ENCODE results near the gene OXER1. TPM values are rescaled to one million over a fixed set of nuclear protein-coding genes. Genes with fewer than 3 reads are reported as not detected.

The OXER1 gene
- total and polyA plus RNA-seq, 11 donors: 0.22 to 2.2 (median 0.48) TPM; not detected in 2

DNA sequence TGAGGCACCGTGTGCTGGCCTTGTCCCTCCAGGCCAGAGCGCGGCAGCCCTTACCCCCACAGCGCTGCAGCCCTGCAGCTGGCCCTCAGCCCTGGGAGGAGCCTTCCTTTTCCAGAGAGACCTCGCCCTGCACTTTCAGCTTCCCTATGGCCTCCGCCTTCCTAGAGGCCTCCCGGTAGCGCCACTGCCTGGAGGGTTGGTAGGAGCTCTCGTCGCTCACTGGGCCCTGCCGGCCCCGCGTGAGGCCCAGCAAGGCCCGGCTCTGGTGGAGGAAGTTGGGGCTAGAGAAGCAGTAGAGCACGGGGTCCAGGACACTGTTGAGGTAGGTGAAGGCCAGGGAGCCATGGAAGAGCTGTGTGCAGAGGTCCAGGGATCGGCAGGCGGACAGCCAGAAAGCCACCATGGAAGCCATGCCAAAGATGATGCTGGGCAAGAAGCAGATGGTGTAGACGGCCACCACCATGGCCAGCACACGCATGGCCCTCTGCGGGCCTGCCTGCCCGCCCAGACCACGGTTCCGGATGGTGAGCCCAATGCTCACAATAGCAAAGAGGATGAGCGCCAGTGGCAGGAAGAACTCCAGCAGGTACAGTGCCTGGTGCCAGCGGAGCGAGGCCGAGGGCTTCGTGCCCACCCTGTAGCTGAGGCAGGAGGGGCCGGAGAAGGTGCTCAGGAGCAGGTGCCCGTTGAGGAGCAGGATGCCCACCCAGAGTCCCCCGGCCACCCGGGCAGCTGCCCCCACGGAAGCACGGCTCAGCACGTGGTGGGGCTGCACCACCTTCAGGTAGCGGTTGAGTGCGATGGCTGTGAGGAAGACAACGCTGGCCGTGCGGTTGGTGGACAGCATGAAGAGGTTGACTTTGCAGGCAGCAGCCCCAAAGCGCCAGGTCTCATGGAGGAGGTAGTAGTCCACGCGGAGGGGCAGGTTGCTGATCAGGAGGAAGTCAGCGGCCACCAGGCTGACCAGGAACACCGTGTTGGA, 821 bp downstream of the OXER1 start:
- TF ChIP-seq POLR2A (IDR thresholded peaks at IDR 0.05): no peak
- TF ChIP-seq, protein P1, sequence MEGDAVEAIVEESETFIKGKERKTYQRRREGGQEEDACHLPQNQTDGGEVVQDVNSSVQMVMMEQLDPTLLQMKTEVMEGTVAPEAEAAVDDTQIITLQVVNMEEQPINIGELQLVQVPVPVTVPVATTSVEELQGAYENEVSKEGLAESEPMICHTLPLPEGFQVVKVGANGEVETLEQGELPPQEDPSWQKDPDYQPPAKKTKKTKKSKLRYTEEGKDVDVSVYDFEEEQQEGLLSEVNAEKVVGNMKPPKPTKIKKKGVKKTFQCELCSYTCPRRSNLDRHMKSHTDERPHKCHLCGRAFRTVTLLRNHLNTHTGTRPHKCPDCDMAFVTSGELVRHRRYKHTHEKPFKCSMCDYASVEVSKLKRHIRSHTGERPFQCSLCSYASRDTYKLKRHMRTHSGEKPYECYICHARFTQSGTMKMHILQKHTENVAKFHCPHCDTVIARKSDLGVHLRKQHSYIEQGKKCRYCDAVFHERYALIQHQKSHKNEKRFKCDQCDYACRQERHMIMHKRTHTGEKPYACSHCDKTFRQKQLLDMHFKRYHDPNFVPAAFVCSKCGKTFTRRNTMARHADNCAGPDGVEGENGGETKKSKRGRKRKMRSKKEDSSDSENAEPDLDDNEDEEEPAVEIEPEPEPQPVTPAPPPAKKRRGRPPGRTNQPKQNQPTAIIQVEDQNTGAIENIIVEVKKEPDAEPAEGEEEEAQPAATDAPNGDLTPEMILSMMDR (IDR thresholded peaks at IDR 0.05): no peak
- Histone ChIP-seq H3K4me3 (peak overlapping the region in 1 of 12 donors; percentile 8), H3K36me3 (no peaks in the 10 kb centered on the region), H3K9me3 (no peaks in the 10 kb centered on the region), H3K27me3 (no peaks in the 10 kb centered on the region), H3K27ac (no peak overlapping the region), H3K4me1 (no peaks in the 10 kb centered on the region)
- ATAC-seq (no peak), DNase-seq (no peak)
- intact Hi-C loops (cut with DNase I): no loop called here
- WGBS, 4 donors: 94 to 97% (median 96%) methylated on average over 38 to 45 of the region's 45 CpGs

DNA sequence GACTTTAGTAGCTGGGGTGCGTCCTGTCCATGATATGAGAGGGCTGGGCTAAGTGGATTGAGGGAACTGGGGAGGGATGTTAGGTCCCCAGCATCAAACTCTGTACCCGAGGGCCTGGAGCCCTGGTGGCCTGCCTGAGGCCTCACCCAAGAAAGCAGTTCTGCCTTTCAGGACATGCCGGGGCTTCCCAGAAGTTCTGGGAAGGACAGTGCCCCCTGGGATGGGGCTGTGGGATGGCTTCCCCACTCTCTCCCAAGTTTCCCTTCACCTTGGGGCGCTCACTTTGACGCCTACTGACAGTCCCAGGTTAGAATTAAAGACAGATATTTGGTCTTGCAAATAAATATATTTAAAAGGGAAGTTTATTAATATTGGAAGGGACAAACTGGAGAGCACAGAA, 1.8 kb downstream of the OXER1 start:
- H3K27me3 ChIP-seq: no peaks in the 10 kb centered on the region
- 91 to 97% (median 95%) methylated on average over 5 of the region's 5 CpGs for WGBS, 4 donors
- H3K27ac ChIP-seq: no peak overlapping the region
- H3K36me3 ChIP-seq: no peaks in the 10 kb centered on the region
- intact Hi-C loops (cut with DNase I): no loop called here
- H3K4me1 ChIP-seq: no peaks in the 10 kb centered on the region
- DNase-seq (no peak), ATAC-seq (no peak)
- TF ChIP-seq, protein P1 (IDR thresholded peaks at IDR 0.05): no peak
- no peak for TF ChIP-seq POLR2A (IDR thresholded peaks at IDR 0.05)
- H3K4me3 ChIP-seq: peak overlapping the region in 1 of 12 donors; percentile 8
- H3K9me3 ChIP-seq: no peaks in the 10 kb centered on the region

DNA sequence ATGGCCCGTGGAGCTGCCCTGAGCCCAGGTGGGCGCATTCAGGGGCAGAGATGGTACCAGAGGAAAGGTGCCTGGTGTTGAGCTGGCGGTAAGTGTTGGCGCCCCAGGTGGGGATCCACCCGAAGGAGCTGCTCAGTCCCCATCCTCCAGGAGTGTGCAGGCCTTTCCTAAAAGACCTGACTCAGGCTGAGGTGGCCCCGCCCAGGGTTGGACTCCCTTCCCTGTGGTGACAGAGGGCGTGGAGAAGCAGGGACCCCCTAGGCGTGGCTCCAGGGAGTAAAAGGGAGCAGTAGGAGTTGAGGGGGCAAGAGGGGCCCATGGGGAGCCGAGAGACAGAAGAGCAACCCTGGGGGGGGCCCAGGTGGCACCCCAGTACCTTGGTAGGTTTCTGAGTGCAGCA, 2.4 kb downstream of the OXER1 start:
- no peaks in the 10 kb centered on the region for H3K4me1 ChIP-seq
- ATAC-seq (no peak), DNase-seq (no peak)
- no peaks in the 10 kb centered on the region for H3K36me3 ChIP-seq
- WGBS, 4 donors: 91 to 97% (median 94%) methylated on average over 9 of the region's 9 CpGs
- no peaks in the 10 kb centered on the region for H3K27me3 ChIP-seq
- H3K4me3 ChIP-seq: no peak overlapping the region
- no peak for TF ChIP-seq POLR2A (IDR thresholded peaks at IDR 0.05)
- TF ChIP-seq, protein P1 (IDR thresholded peaks at IDR 0.05): no peak
- intact Hi-C loops (cut with DNase I): no loop called here
- H3K9me3 ChIP-seq: no peaks in the 10 kb centered on the region
- no peak overlapping the region for H3K27ac ChIP-seq

DNA sequence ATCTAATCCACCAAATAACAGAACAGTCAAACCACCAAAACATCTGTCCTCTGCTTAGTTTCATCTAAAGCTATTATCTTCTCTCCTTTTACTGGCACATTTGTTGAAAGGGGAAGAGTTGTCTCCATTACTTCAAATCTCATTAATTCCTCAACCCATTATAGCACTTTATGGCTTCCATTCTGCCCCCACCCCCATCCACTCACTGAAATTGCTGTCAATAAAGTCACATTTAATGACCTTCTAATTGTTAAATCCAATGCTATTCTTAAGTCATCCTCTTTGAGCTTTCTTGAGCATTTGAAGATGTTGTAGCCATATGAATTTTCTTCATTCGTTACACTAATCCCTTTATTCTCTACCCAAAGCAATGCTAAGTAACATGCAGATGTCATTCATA, 5.2 kb downstream of the OXER1 start:
- no peak for ATAC-seq
- Histone ChIP-seq H3K4me3 (no peak overlapping the region), H3K36me3 (peaks cover 0 to under 1% (median 0%) of the 10 kb centered on the region in 9 donors), H3K9me3 (no peaks in the 10 kb centered on the region), H3K27me3 (no peaks in the 10 kb centered on the region), H3K27ac (no peak overlapping the region), H3K4me1 (peaks cover 0 to 24% (median 11%) of the 10 kb centered on the region in 12 donors)
- intact Hi-C loops (cut with DNase I): loop anchor here in 1 of 10 donors (10.0 kb wide), 1 partner anchor 84 kb away; no protein-coding TSS in a partner anchor
- TF ChIP-seq POLR2A (IDR thresholded peaks at IDR 0.05): no peak
- TF ChIP-seq, protein P1 (IDR thresholded peaks at IDR 0.05): no peak
- DNase-seq: no peak
- WGBS, 4 donors: 93 to 98% (median 97%) methylated on average over 1 of the region's 1 CpG
